PC-3 (cell line): Measurements from ENCODE around the gene RBM33. TPM values are rescaled to one million over a fixed set of nuclear protein-coding genes. Genes with fewer than 3 reads are reported as not detected.

ENCODE experiments used
- ATAC-seq: fragments of 200-7000 bp; cut with Tn5 transposase; 2 replicates; pipeline ENCODE4 v1.9.1; 2020; ENCODE audit warnings: mild to moderate bottlenecking, moderate library complexity
- BruUV-seq: library from RNA; stranded (reverse); fragments of 400-500 nt; replicated peaks from 2 replicates; lab custom pipeline; 2021; lab: Mats Ljungman, UMichigan
- CTCF ChIA-PET: fragments of 300-600 bp; sonication (Branson Sonifier 250); formaldehyde crosslinking; loops from one replicate; lab custom pipeline; 2022; ENCODE audit warnings: antibody characterized with exemption; lab: Charles Lee
- POLR2A ChIA-PET: fragments of 300-600 bp; sonication (Branson Sonifier 250); formaldehyde crosslinking; loops from one replicate; lab custom pipeline; 2022; ENCODE audit warnings: antibody characterized with exemption; ENCODE audit not compliant: unreplicated experiment; lab: Charles Lee
- DNase-seq: peaks from one replicate; pipeline ENCODE4 v3.0.0-alpha.2; 2015
- H2AFZ ChIP-seq: fragments of 300-600 bp; sonication (generic); 2 replicates; pipeline ENCODE4 v1.6.0; 2016; ENCODE audit warnings: antibody characterized with exemption, low read length
- H3F3A ChIP-seq: fragments of 300-600 bp; sonication (generic); one replicate; pipeline ENCODE4 v1.6.0; 2017; ENCODE audit warnings: antibody characterized with exemption, low read length, control low read depth, mild to moderate bottlenecking; ENCODE audit not compliant: unreplicated experiment
- H3K27ac ChIP-seq: fragments of 300-600 bp; sonication (generic); 2 replicates; pipeline ENCODE4 v1.5.1; 2016; ENCODE audit warnings: mild to moderate bottlenecking, low read length
- H3K27me3 ChIP-seq: fragments of 300-600 bp; sonication (generic); 2 replicates; pipeline ENCODE4 v1.6.1; 2016; ENCODE audit warnings: low read length, mixed read lengths
- H3K36me3 ChIP-seq: fragments of 300-600 bp; sonication (generic); 2 replicates; pipeline ENCODE4 v1.6.1; 2016; ENCODE audit warnings: low read depth, mixed run types, low read length, mixed read lengths
- H3K4me1 ChIP-seq: fragments of 300-600 bp; sonication (generic); 2 replicates; pipeline ENCODE4 v1.5.1; 2016; ENCODE audit warnings: low read length; ENCODE audit not compliant: insufficient read depth
- H3K4me2 ChIP-seq: fragments of 300-600 bp; sonication (generic); 2 replicates; pipeline ENCODE4 v1.6.0; 2016; ENCODE audit warnings: low read length
- H3K4me3 ChIP-seq: fragments of 300-600 bp; sonication (generic); 2 replicates; pipeline ENCODE4 v1.5.1; 2016; ENCODE audit warnings: mild to moderate bottlenecking, low read length, mixed read lengths
- H3K79me2 ChIP-seq: fragments of 300-600 bp; sonication (generic); 2 replicates; pipeline ENCODE4 v1.6.1; 2017; ENCODE audit warnings: low read length, mixed read lengths
- H3K9ac ChIP-seq: fragments of 300-600 bp; sonication (generic); 2 replicates; pipeline ENCODE4 v1.6.0; 2016; ENCODE audit warnings: mild to moderate bottlenecking, low read length
- H3K9me2 ChIP-seq: fragments of 300-600 bp; sonication (generic); replicated peaks from 2 replicates; pipeline ENCODE4 v1.6.1; 2016; ENCODE audit warnings: mixed run types, low read length, mixed read lengths
- H3K9me3 ChIP-seq: fragments of 300-600 bp; sonication (generic); 2 replicates; pipeline ENCODE4 v1.6.1; 2016; ENCODE audit warnings: low read length, mixed read lengths
- H4K20me1 ChIP-seq: fragments of 300-600 bp; sonication (generic); 2 replicates; pipeline ENCODE4 v1.6.1; 2016; ENCODE audit warnings: low read length, mixed read lengths
- EZH2 ChIP-seq: fragments of 300-600 bp; sonication (generic); IDR thresholded peaks from one replicate; pipeline ENCODE4 v1.6.1; 2017; ENCODE audit warnings: antibody characterized with exemption, mild to moderate bottlenecking, low read length; ENCODE audit not compliant: unreplicated experiment
- EZH2phosphoT487 ChIP-seq: fragments of 300-600 bp; sonication (generic); IDR thresholded peaks from 2 replicates; pipeline ENCODE4 v1.6.1; 2018; ENCODE audit warnings: mild to moderate bottlenecking, antibody characterized with exemption, low read length, borderline replicate concordance
- intact Hi-C: fragments of 100-400 bp; cut with micrococcal nuclease; formaldehyde crosslinking; loops from 2 replicates; pipeline ENCODE4 v1.9.0; 2023
- total RNA-seq: library from RNA; depleted of rRNA; stranded (reverse); fragments of >200 nt; gene quantifications from 2 replicates; pipeline ENCODE4 v1.2.3, GENCODE V29; 2014
- TF ChIP-seq, protein P1 (sequence below): fragments of 300-600 bp; sonication (generic); conservative IDR thresholded peaks from 2 replicates; pipeline ENCODE4 v1.5.1; 2017; ENCODE audit warnings: antibody characterized with exemption, low read depth, mild to moderate bottlenecking, low read length

The RBM33 gene
- total RNA-seq, 1 experiment from 2014 or later: 25.3 TPM

DNA sequence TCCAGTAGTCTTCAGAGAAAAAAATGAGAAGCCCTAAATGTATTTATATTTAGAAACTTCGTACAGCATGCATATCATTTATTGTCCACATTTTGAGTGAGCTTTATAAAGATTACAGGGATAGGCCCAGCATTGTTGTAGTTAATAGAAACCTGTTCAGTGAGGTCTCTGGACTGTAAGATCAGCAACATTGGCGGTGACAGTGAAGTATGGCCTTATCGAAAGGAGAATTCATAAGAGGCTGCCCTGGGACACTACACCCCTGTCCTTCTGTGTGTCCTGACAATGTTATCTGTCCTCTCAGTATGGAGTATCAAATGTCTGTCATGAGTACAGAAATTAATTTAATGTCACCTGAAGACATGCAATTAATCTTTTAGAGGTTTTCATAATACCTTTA is 110.6 kb downstream of the RBM33 start:
- no TSS peak for BruUV-seq
- H3K9me2 ChIP-seq: no peaks in the 10 kb centered on the region
- ChIA-PET CTCF (no interaction called here), POLR2A (no interaction called here)
- ATAC-seq (no peak), DNase-seq (no peak)
- H3F3A ChIP-seq: no peaks in the 10 kb centered on the region
- H3K9me3 ChIP-seq: no peaks in the 10 kb centered on the region
- no peak overlapping the region for H2AFZ ChIP-seq
- no peak overlapping the region for H3K4me3 ChIP-seq
- H3K9ac ChIP-seq: no peak overlapping the region
- peaks cover 7% of the 10 kb centered on the region for H3K4me1 ChIP-seq
- H4K20me1 ChIP-seq: peaks cover 17% of the 10 kb centered on the region
- no peak overlapping the region for H3K27ac ChIP-seq
- peaks cover 77% of the 10 kb centered on the region for H3K79me2 ChIP-seq
- intact Hi-C loops: no loop called here
- TF ChIP-seq, protein P1, sequence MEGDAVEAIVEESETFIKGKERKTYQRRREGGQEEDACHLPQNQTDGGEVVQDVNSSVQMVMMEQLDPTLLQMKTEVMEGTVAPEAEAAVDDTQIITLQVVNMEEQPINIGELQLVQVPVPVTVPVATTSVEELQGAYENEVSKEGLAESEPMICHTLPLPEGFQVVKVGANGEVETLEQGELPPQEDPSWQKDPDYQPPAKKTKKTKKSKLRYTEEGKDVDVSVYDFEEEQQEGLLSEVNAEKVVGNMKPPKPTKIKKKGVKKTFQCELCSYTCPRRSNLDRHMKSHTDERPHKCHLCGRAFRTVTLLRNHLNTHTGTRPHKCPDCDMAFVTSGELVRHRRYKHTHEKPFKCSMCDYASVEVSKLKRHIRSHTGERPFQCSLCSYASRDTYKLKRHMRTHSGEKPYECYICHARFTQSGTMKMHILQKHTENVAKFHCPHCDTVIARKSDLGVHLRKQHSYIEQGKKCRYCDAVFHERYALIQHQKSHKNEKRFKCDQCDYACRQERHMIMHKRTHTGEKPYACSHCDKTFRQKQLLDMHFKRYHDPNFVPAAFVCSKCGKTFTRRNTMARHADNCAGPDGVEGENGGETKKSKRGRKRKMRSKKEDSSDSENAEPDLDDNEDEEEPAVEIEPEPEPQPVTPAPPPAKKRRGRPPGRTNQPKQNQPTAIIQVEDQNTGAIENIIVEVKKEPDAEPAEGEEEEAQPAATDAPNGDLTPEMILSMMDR: no peak
- TF ChIP-seq EZH2 (no peak), EZH2phosphoT487 (no peak)
- no peaks in the 10 kb centered on the region for H3K27me3 ChIP-seq
- no peak overlapping the region for H3K4me2 ChIP-seq
- H3K36me3 ChIP-seq: peaks cover 5% of the 10 kb centered on the region; the same call in 1 of the 2 replicates

DNA sequence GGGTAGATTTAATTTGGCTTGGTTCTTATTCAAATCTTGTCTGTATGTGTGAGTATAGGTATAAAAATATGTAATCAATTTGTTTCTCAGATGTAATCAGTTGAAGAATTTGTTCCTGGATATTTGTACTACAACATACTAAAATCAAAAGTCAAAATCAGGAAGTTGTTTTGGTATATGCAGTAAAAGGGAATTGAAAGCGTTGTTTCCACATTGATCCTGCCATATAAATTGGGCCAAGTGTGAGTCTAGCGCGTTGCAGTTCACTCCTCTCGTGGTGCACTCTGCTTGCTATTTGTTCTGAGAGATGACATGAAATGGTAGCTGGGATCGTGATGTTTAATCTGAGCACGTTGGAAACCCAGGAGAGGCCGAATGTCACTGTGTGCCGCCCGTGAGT is 111.9 kb downstream of the RBM33 start:
- no peaks in the 10 kb centered on the region for H3F3A ChIP-seq
- peaks cover 70% of the 10 kb centered on the region for H3K79me2 ChIP-seq
- no peak overlapping the region for H3K4me2 ChIP-seq
- peaks cover 11% of the 10 kb centered on the region for H4K20me1 ChIP-seq
- ChIA-PET POLR2A (no interaction called here), CTCF (no interaction called here)
- no peaks in the 10 kb centered on the region for H3K9me3 ChIP-seq
- no peak overlapping the region for H3K27ac ChIP-seq
- H3K4me1 ChIP-seq: no peaks in the 10 kb centered on the region
- H3K36me3 ChIP-seq: peaks cover 5% of the 10 kb centered on the region; the same call in 1 of the 2 replicates
- no peak for ATAC-seq
- no peak for DNase-seq
- no peak overlapping the region for H3K9ac ChIP-seq
- intact Hi-C loops: no loop called here
- no peak overlapping the region for H3K4me3 ChIP-seq
- H3K27me3 ChIP-seq: no peaks in the 10 kb centered on the region
- H3K9me2 ChIP-seq: no peaks in the 10 kb centered on the region
- TF ChIP-seq EZH2: no peak
- no peak for TF ChIP-seq EZH2phosphoT487
- TF ChIP-seq, protein P1: no peak
- BruUV-seq: no TSS peak
- no peak overlapping the region for H2AFZ ChIP-seq

DNA sequence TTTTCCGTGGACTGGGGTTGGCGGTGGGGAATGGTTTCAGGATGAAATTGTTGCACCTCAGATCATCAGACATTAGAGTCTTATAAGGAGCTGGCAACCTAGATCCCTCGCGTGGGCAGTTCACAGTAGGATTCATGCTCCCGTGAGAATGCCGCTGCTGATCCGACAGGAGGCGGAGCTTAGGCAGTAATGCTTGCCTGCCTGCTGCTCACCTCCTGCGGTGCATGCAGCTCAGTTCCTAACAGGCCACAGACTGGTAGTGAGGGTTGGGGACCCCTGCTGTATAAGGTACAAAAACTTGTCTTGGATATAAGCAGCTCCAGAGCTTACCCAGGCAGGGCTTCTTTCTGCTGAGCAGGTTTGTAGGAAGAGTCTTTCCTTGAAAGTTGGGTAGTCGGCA is 113.9 kb downstream of the RBM33 start:
- no peak overlapping the region for H3K27ac ChIP-seq
- ChIA-PET POLR2A (no interaction called here), CTCF (no interaction called here)
- no peaks in the 10 kb centered on the region for H3K9me3 ChIP-seq
- H3F3A ChIP-seq: no peaks in the 10 kb centered on the region
- no peak for TF ChIP-seq EZH2phosphoT487
- no peak for TF ChIP-seq EZH2
- TF ChIP-seq, protein P1: no peak
- ATAC-seq (no peak), DNase-seq (no peak)
- no peaks in the 10 kb centered on the region for H4K20me1 ChIP-seq
- H3K4me3 ChIP-seq: no peak overlapping the region
- no peak overlapping the region for H3K4me2 ChIP-seq
- H3K27me3 ChIP-seq: no peaks in the 10 kb centered on the region
- intact Hi-C loops: no loop called here
- H2AFZ ChIP-seq: no peak overlapping the region
- no peaks in the 10 kb centered on the region for H3K9me2 ChIP-seq
- BruUV-seq: no TSS peak
- peaks cover 5% of the 10 kb centered on the region; the same call in 1 of the 2 replicates for H3K36me3 ChIP-seq
- H3K4me1 ChIP-seq: no peaks in the 10 kb centered on the region
- peaks cover 57% of the 10 kb centered on the region for H3K79me2 ChIP-seq
- H3K9ac ChIP-seq: no peak overlapping the region
